SHP77 treated with DMSO at 0.1 percent for 48 hours (cell line): ENCODE results near the gene SLC8A1.

Experiments used
- DNase-seq: peaks from one replicate; lab custom pipeline; 2025; lab: John Stamatoyannopoulos, UW

SLC8A1 gene

DNA sequence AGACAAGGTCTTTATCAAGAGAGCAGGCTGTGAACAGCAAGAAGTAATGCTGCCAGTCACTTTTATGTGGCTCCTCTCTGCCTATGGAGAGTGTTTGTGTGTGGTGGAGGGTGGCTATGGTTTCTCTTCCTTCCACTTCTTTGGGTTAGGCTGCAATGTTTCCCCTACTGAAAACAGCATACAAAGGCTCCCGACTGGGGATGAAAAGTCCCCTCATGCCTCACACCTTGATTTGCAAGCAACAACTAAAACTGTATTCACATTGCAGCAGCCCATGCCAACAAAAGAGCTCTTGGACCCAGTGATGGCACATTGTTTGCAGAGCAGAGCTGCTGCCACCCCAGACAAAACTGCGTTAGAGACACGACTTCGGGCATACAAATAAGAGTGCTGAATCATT lies 301.6 kb downstream of the SLC8A1 start:
- no peak for DNase-seq

DNA sequence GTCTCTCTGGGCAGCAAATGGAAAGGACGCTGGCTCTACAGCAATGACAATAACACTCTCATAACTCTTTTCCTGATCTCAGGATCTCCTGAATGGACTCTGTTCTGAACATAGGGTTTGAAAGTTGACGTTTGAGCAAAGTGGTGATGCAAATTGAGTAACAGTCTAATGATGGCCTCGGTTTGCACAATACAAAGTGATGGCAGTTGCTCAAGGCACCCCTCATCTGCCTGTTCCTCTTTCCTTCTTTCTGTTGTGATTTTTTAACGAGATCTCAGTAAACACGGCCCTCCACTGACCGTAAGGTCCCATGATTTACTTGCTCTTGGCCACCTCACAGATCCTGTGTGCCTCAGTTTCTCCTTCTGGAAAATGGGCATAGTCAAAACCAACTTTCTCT lies 303.6 kb downstream of the SLC8A1 start:
- no peak for DNase-seq

GRCh38 chr2:40147360-40147759 lies 304.5 kb downstream of the SLC8A1 start:
- no peak for DNase-seq

DNA sequence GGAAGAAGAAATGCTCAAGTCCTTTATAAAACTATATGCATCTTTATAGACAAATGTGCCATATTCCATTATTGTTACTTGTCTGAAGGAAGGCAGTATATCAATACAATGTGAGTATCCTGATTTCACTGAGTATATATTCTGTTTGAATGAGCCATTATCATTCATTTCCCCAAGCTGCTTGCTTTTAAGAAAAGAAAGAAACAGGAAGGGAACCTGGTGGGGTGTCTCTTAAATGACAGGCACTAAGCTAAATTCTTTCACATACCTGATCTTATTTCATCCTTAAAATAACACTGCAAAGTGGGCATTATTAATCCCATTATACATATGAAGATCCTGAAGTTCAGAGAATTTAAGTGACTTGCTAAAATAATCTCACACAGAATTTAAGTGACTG lies 307.9 kb downstream of the SLC8A1 start:
- no peak for DNase-seq

GRCh38 chr2:40138314-40138713 lies 313.6 kb downstream of the SLC8A1 start:
- no peak for DNase-seq

GRCh38 chr2:40131081-40131704 lies 320.7 kb downstream of the SLC8A1 start:
- no peak for DNase-seq

- DNase-seq, result no peak
Measured at GRCh38 chr2:40130251-40130994, 321.5 kb downstream of the SLC8A1 start.

- no peak for DNase-seq
Measured at GRCh38 chr2:40129725-40130124, 322.2 kb downstream of the SLC8A1 start.

DNA sequence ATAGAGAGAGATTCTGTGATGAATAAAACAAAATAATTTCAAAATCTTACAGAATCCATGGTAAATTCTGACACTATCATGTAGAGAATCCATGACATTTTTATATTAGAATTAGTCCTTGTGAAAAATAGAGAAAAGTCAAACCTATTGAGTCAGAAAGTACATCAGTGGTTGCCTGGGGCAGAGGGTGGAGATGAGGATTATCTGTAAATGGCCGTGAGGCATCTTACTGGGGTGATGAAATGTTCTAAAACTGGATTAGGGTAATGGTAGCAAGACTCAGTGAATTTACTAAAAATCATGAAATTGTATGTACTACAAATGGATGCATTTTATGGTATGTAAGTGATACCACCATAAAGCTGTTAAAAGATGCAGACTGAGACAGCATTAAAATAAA lies 323.1 kb downstream of the SLC8A1 start:
- no peak for DNase-seq

DNA sequence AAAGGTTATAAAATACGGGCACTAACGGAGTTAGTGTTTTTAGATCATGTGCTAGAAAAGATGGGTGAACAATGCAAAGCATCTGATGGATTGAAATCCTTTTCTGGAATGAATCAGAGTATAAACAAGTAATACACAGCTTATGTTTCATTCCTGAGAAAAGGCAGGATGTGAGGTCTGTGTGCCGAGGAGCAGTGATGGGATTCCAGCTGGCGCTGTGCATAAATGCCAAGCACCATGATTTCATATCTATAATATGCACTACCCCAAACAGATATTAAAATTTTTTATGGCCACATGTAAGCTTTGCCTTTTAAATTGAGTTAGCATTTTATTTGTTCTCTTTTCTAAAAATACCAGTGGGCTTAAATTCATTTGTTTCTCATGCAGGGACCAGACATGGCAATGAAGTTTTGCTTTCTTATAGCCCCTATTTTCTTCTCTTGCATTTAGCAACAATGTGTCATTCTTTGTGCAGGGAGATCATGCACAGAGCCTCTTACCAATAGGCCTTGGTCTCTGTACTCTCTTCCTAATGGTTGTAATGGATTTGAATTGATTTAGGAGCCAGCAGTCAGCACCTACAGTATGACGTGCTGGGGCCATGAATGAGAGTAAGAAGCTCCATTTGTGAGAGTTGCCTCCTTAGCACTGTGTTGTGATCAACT lies 323.9 kb downstream of the SLC8A1 start:
- DNase-seq, result no peak

DNA sequence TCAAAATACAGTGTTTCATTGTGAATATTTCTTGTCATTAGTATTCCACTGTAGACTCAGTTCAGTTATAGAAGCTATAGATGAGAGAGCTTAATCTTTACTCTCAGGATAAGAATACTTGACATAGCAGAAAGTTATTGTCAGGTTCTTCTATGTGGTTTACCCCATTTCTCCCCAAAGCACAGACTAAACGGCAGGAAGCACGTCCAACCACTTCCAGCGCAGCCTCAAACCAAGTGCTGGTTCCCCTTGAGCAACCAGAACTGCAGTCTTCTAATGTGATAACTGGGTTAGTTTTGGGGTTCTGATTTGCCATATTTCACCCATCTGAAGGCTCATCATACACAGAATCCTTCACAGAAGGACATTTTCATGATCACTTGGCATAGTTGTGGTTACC lies 324.7 kb downstream of the SLC8A1 start:
- DNase-seq, result no peak

DNA sequence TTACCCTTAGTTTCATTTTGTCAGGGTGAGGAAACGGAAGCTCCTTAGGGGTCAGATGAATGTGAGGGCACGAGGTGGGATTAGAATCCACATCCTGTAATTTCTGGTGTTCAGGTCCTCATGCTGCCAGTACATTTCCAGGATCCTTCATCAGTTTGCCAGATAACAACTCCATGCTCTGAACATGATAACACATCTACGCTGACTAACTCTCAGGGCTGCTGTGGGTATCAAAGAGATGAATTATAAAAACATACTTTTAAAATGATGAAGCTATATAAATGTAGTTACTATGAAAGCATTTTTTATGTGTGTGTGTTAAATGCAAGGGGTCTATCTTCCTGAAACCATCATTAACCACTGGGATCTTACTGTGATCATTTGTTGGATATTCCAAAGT lies 325.9 kb downstream of the SLC8A1 start:
- no peak for DNase-seq

GRCh38 chr2:40123746-40124145 lies 328.1 kb downstream of the SLC8A1 start:
- DNase-seq, result no peak

DNA sequence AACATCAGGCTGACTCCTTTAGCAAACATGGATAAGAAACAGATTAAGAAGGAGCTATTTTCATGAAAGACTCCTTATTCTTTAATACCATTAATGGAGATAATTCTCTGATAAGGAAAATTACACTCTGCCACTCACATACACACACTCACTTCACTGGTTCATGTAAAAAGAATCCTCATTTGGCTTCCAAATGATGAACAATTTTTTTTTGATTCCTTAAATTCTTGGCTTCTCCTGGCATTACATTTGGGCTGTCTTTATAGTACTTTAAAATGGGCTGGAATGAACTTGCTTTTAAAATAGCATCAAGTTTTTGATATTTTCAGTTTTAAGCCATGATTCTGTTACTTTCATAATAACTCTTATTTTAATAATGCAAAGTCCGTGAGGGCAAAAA lies 328.6 kb downstream of the SLC8A1 start:
- DNase-seq, result no peak

GRCh38 chr2:40120957-40121356 lies 330.9 kb downstream of the SLC8A1 start:
- DNase-seq, result no peak

DNA sequence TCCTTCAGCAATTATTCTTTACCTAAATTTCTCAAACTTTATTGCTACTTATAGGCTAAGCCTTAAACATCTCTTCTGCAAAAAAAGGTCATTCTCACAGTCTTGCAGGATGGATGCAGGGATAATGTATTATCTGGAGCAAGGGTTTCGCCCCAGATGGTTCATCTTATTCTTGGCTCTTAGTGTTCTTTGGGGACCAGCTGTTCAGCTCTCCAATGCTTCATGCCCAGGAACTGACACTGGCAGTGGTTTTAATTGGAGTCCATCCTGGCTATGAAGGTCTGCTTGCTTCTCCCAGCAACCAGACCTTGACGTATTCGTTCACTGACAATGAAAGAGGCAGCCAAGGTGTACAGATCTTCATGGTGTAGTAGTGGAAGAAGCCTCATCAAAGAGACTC lies 331.9 kb downstream of the SLC8A1 start:
- no peak for DNase-seq

DNA sequence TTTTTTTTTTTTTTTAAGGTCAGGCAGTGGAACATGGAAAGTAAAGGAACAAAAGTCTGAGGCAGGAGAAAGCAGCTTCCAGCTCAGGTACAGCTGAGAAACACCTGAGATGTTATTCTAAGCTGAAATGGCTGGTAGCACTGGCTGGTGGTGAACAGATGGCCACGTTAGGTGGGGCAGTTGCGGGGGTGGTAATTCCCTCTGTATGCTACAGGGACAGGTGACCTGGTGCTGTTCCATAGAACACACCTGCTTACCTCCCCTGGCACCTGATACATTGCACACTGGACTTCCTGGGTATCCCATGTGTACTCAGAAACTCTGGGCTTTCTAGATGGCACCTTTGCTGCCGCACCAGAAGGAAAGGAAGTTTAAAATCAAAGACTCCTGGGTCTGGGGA lies 333.3 kb downstream of the SLC8A1 start:
- DNase-seq, result no peak

GRCh38 chr2:40115894-40116293 lies 336.0 kb downstream of the SLC8A1 start:
- no peak for DNase-seq

DNA sequence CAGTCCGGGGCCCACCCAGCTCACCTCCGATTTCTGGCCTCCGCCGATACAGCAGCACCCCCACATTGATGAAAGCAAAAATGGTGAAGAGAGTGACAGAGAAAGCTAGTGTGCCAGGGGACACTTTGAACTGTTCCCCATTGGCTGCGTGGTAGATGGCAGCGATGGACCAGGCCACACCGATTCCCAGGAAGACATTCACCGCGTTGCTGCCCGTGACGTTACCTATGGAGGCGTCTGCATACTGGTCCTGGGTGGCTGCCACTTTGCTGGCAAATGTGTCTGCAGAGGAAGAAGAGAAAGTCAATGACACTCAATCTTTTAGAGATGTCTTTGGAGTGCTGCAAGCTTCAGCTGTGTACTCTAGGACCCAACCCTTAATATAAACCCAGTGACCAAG lies 336.5 kb downstream of the SLC8A1 start:
- no peak for DNase-seq

DNA sequence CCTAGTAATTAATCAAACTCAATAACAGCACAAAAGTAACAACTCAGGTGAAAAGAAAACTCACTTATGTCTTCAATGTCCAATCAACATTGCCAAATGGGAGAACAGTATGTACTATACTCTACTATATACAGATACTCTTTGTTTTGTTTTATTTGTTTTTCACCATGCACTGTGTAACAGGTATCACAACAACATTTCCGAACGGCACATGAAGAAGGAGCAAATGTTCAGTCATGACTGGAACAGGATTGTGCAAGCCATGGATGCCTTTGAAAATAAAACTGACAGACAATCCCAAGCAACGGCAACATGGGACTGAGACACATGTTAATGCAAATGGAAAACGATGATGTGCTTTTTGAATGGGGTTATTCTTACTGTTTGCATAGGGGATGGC lies 337.9 kb downstream of the SLC8A1 start:
- no peak for DNase-seq

GRCh38 chr2:40113272-40113968 lies 338.5 kb downstream of the SLC8A1 start:
- DNase-seq, result no peak

GRCh38 chr2:40109381-40109780 lies 342.5 kb downstream of the SLC8A1 start:
- DNase-seq, result no peak

GRCh38 chr2:40108851-40109250 lies 343.0 kb downstream of the SLC8A1 start:
- no peak for DNase-seq
